ENCODE measurements around the gene MAFG.
"Not testable (repeated sequence)": the region's sequence is repeated elsewhere in the genome, so short reads cannot be mapped to it uniquely, and the experiment has no call there.

The MAFG gene

DNA sequence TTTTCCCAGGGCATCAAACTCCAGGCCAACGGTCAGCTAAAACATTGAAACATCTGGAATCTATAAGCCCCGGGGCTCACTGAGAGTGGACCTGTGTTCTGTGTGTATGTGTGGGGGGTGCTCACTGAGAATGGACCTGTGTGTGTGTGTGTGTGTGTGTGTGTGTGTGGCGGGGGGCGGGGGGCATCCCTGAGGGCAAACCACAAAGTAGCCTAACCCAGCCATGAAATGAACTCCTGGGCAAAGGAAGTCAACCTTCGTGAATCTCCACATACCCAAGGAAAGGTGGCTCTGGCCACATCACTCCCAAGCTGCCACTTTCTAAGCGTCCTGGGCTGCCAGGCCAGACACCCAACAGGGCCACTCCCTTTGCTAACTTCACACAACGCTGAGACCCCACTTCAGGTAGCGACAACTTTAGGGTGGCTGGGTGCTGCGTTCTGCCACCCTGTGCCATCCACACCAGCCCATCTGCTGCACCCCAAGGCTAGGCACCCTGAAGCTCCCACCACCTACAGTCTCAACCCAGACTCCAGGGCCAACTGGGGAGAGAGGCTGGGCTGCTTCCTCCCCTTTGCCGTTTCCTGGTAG, 1.6 kb downstream of the MAFG start:
- DNase-seq (ENCODE audit: low read depth, low spot score), result no peak
- H3K27ac ChIP-seq, result peak overlapping the region; percentile 89

DNA sequence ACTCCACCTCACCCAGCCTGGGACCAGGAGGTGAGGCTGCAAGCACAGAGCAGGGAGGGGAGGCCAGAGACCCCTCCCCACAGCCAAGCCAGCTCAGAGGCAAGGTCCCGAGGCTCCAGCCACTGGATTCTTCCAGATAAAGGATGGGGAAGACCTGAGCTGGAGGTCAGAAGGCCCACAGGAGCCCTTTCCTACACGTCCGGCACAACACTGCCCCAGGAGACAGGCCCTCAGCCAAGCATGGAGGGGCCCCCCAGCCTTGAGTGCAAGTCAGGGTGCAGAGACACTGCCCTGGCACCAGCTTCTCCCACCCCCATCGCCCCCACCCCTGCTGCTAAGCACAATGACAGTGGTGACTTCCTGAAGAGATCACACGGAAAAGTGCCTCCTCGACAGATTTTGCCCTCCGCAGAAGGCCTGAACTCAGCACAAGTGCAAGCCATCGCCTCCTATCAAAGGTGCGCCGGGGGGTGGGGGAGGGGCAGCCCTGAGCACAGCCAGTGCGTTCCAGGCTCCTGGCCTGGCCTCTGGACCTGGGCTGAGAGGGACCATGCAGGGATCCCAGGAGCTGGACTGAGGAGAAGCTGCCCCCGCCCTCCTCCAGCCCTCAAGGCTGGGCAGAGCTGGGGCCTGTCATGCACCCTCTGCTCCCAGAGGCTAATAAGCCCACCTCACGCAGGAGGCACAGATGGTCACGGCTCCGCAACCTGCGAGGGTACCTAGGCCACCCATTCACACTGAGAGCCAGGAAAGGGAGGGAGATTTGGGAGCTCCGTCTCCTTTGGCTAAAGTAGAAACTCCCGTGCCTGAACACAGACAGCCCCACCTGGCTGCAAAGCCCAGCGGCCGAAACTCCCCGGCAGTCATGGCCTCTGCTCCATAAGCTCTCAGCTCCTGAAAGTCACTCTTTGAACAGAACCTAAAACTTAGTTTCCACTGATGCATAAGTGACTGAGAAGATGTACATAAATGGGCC, 2.7 kb downstream of the MAFG start:
- peak overlapping the region; percentile 54 for H3K27ac ChIP-seq

GRCh38 chr17:81923302-81924260, 4.0 kb downstream of the MAFG start:
- peak overlapping the region; percentile 54 for H3K27ac ChIP-seq
- DNase-seq (ENCODE audit: low read depth, low spot score), result no peak

More for the DNA sequence above, 2.7 kb downstream of the MAFG start:
- DNase-seq (ENCODE audit: low read depth, low spot score), result no peak

DNA sequence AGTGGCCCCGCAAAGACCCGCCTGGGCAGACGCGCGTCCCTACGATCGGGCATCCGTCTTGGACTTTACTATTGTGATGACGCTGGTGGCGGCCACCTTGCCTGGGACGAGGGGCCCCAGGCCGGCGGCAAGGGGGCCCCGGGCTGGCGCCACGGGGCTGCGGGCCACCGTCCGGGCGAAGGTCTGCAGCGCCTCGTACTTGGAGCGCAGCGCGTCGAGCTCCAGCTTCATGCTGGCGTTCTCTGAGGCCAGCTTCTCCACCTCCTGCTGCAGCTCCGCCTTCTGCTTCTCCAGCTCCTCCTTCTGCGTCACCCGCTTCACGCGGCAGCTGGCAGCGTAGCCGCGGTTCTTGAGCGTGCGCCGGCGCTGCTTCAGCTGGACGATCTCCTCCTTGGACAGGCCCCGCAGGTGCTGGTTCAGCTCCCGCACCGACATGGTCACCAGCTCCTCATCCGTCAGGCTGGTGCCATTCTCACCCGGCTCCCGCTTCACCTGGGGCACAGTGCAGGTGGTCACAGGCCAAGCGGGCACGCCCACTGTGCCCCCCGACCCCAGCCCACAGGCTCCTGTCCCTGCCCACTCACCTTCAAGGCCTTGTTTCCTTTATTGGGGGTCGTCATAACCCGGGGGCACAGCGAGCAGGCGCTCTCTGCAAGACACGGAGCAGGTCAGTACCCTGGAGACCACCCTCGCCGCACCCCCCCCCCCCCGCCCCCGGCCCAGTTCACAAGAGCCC, 4.8 kb downstream of the MAFG start:
- DNase-seq (ENCODE audit: low read depth, low spot score), result no peak
- peak overlapping the region; percentile 54 for H3K27ac ChIP-seq

- DNase-seq (ENCODE audit: low read depth, low spot score), result no peak
- H3K27ac ChIP-seq, result no peak overlapping the region
These were observed 5.5 kb downstream of the MAFG start for GRCh38 chr17:81921996-81922565.

GRCh38 chr17:81921537-81921862, 6.0 kb downstream of the MAFG start:
- no peak overlapping the region for H3K27ac ChIP-seq
- no peak for DNase-seq (ENCODE audit: low read depth, low spot score)

- no peak overlapping the region for H3K27ac ChIP-seq
- no peak for DNase-seq (ENCODE audit: low read depth, low spot score)
These were observed 6.7 kb downstream of the MAFG start for GRCh38 chr17:81920612-81921536.

- H3K27ac ChIP-seq, result peak overlapping the region; percentile 77
- DNase-seq (ENCODE audit: low read depth, low spot score), result no peak
These were observed 8.5 kb downstream of the MAFG start for GRCh38 chr17:81918832-81919545.

DNA sequence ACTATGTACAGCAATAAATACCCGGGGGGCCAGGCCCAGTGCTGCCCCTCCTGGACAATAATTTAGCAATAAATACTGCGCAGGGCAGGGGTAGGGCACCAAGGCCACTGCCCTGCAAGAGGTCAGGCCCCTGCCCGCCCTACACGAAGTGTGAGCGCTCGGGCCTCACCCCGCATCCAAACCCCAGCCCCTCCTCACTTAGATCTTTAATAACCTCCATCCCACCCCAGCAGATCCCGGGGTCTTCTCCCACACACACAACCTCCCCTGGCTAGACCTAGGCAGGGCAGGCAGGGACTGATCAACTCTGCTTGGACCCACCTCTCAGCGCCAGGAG, 9.2 kb downstream of the MAFG start:
- DNase-seq (ENCODE audit: low read depth, low spot score), result not testable (repeated sequence)

DNA sequence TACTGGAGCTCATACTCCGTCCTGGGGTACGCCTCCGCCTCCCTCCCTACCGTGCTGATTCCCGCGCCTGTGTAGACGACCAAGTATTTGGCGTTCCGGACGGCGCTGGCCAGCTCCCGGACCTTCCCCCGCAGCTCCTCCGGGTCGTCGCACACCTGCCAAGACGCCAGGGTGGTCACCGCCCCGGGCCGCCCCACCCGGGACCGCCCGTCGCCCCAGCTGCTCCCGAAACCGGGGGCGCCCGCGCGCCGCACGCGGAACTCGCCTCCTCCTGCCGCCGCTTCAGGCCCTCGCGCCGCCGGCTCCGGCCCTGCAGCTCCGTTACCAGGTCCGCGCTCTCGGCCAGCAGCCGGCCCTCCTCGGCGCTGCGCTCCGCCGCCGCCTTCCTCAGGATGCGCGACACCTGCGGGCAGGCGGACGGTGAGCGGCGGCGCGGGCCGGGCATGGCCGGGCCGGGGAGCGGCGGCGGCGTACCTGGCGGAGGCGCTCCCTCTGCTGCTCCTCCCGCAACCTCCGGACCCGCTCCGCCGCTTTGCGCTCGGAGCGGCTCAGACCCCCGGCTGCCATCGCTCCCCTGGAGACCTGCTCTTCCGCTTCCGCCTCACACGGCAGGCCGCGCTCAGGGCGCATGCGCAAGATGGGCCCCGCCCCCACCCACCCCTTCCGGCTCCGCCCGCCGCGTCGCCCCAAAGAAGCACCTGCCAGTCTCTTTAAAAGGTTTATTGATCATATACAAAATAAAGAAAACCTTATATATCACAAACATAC, 9.8 kb downstream of the MAFG start, which contains the start of gene SIRT7:
SIRT7 (minus strand) TSS at position 612 of the 768 bp plus-strand sequence; CDS start at position 567, 45 bp downstream.
- H3K27ac ChIP-seq, result peak within 1 kb of the TSS; percentile 77

More for the DNA sequence above, 9.2 kb downstream of the MAFG start:
- H3K27ac ChIP-seq, result peak overlapping the region; percentile 77

DNA sequence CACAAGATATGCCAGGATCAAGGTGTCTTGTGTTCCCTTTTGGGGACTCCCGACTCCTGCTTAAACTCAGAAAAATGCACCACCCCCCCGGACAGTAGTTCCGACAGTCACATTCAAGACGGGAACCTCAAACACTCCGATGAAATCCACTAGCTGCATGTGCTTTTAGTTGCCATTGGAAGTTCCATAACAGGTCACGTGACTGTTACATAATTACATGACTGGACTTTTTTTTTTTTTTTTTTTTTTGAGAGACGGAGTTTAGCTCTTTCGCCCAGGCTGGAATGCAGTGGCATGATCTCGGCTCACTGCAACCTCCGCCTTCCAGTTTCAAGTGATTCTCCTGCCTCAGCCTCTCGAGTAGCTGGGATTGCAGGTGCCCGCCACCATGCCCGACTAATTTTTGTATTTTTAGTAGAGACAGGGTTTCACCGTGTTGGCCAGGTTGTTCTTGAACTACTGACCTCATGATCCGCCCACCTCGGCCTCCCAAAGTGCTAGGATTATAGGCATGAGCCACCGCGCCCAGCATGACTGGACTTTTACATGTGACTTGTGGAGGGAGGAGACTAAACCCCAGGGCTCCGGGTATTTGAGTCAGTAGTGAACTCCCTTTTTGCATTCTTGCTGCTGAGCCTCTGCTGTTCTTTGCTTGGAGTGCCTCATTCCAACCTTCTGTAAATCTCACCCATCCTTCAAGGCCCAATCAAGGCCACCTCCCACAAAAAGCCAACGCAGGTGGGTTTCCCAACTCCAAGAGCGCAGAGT, 11.1 kb downstream of the MAFG start:
- peak overlapping the region; percentile 77 for H3K27ac ChIP-seq
- DNase-seq (ENCODE audit: low read depth, low spot score), result peak; percentile 75

More for the DNA sequence above, 9.8 kb downstream of the MAFG start, which contains the start of gene SIRT7:
- no peak for DNase-seq (ENCODE audit: low read depth, low spot score)

- DNase-seq (ENCODE audit: low read depth, low spot score), result no peak
- no peak overlapping the region for H3K27ac ChIP-seq
These were observed 12.2 kb downstream of the MAFG start for GRCh38 chr17:81915331-81915730.

- no peak for DNase-seq (ENCODE audit: low read depth, low spot score)
- H3K27ac ChIP-seq, result no peak overlapping the region
These were observed 13.3 kb downstream of the MAFG start for GRCh38 chr17:81914103-81914850.

DNA sequence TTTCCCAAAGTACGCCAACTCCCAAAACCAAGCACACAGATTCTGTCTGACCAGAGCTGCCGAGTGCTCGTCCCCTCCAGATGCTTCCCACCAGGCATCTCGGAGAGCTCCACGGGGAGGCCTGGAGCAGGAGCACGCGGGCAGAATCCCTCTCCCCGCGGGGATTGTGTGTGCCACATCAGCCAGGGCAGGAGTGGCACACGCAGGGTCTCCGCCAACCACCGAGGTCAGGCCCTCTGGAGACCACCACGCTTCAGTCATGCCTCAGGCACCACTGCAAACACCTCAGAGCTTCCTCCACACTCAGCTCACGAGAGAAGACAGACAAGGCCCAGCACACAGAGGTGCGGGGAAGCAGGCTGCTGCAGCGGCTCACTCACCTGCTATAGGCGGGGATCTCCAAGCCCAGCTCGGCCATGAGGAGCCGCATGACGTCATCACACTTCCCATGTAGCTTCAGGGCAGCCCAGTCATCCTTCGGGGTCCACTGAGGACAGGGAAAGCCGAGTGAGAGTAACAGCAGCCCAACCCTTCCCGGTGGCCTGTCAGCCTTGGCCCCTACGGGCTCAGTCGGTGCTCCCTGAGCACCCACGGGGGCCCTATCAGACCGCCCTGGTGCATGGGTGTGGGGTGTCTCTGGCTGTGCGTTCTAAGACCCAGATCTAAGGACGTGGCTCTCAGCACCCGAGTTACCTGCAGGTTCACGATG, 14.0 kb downstream of the MAFG start:
- no peak overlapping the region for H3K27ac ChIP-seq
- no peak for DNase-seq (ENCODE audit: low read depth, low spot score)

All from epithelial cell of prostate (primary cell).